Heart left ventricle (tissue), 16 donors: ENCODE results near the gene CCPG1. TPM values are rescaled to one million over a fixed set of nuclear protein-coding genes. Genes with fewer than 3 reads are reported as not detected.

Experiments used
- ATAC-seq, 4 donors: fragments of 200-7000 bp; cut with Tn5 transposase; one replicate each; pipeline ENCODE4 v1.9.1; 2020 to 2022; ENCODE audit warnings: moderate library complexity in 4 of 4, mild to moderate bottlenecking in 3 of 4, moderate number of reproducible peaks in 1 of 4
- DNase-seq, 5 donors: peaks; one replicate each; pipeline ENCODE4 v3.0.0-alpha.2; 2020
- H3K27ac ChIP-seq, 12 donors: fragments of 200-600 bp; sonication (generic) in 4 of 12; one replicate each; pipeline versions ENCODE4 v1.5.0 to v1.8.0; 2016 to 2022; ENCODE audit warnings: mild to moderate bottlenecking in 2 of 12
- H3K27me3 ChIP-seq, 9 donors: fragments of 200-600 bp; sonication (generic) in 2 of 9; one replicate each; pipeline versions ENCODE4 v1.5.1 to v1.8.0; 2016 to 2022; ENCODE audit warnings: mild to moderate bottlenecking in 3 of 9
- H3K36me3 ChIP-seq, 9 donors: fragments of 200-600 bp; sonication (generic) in 2 of 9; one replicate each; pipeline versions ENCODE4 v1.5.0 to v1.8.0; 2018 to 2022; ENCODE audit warnings: mild to moderate bottlenecking in 2 of 9
- H3K4me1 ChIP-seq, 12 donors: fragments of 200-600 bp; sonication (generic) in 4 of 12; one replicate each; pipeline versions ENCODE4 v1.5.0 to v1.8.0; 2016 to 2022; ENCODE audit warnings: mild to moderate bottlenecking in 3 of 12
- H3K4me3 ChIP-seq, 12 donors: fragments of 200-600 bp; sonication (generic) in 4 of 12; one replicate each; pipeline versions ENCODE4 v1.5.0 to v1.8.0; 2017 to 2022; ENCODE audit warnings: mild to moderate bottlenecking in 9 of 12, moderate library complexity in 4 of 12
- H3K9me3 ChIP-seq, 12 donors: fragments of 200-600 bp; sonication (generic) in 4 of 12; one replicate each; pipeline versions ENCODE4 v1.5.0 to v1.8.0; 2016 to 2022; ENCODE audit warnings: mild to moderate bottlenecking in 1 of 12
- CTCF ChIP-seq, 12 donors: fragments of 200-600 bp; sonication (generic) in 4 of 12; IDR thresholded peaks; one replicate each; pipeline versions ENCODE4 v1.5.0 to v1.8.0; 2018 to 2022; ENCODE audit warnings: antibody characterized with exemption in 12 of 12, mild to moderate bottlenecking in 5 of 12
- POLR2A ChIP-seq, 2 donors: fragments of 450-650 bp; IDR thresholded peaks; one replicate each; pipeline ENCODE4 v1.6.1; 2017; ENCODE audit warnings: antibody characterized with exemption in 2 of 2, mild to moderate bottlenecking in 2 of 2, moderate library complexity in 2 of 2
- WGBS, 4 donors: extraction: QIAGEN DNeasy Blood & Tissue Kit in 2 of 4; methylation state at CpG; one replicate each; pipeline versions ENCODE4 v1.1.5 to v1.1.7; 2013 to 2018; 5-methylcytosine and 5-hydroxymethylcytosine counted together
- intact Hi-C, 10 donors: fragments of 100-400 bp; cut with DNase I; formaldehyde crosslinking; loops; one replicate each; pipeline versions ENCODE4 v1.11.1 to v1.14.2; 2022
- polyA plus RNA-seq, 2 donors: library from polyadenylated mRNA; stranded (reverse); fragments of 200-250 nt; gene quantifications; one replicate each; pipeline ENCODE4 v1.2.3, GENCODE V29; 2013
- total RNA-seq, 9 donors: library from RNA; depleted of rRNA in 2 of 9; stranded (reverse); fragments of >200 nt in 2 of 9; fragmentation: NEBNext Ultra II Directional in 3 of 9; extraction: Animal tissue kit (Norgen Biotek cat#: 25700) in 3 of 9; gene quantifications; one replicate each; pipeline versions ENCODE4 v1.1.0 to v1.2.4, GENCODE V29; 2016 to 2023
- donor health status: ischemic (EF 13 %, LVEDD 7.1; RV severe dilation, severe dysfunction).
- donor health status: healthy with polysubstance abuse.
- donor health status: DM: no; HTN: yes; CAD: no.
- donor health status: DM: no; HTN: no; CAD: no.
- donor health status: ischemic (EF 25% LVEDD 6.9; RV normal size, moderate dysfunction).
- donor health status: ischemic (EF 25% LVEDD 5.7; RV mildly dilated, moderate dysfunction).
- donor health status: healthy.
- donor health status: DM: yes; HTN: yes; CAD: no.
- donor health status: ischemic (EF 35%, LVEDD 5.7; RV mildly dilated, moderate dysfunction).
- donor health status: nonischemic (EF 11% LVEDD 7.7; RV severe dilation, severe dysfunction).
- donor health status: DM: yes; HTN: yes; CAD: no.
- donor health status: PGD.
- donor health status: ischemic (EF 29% LVEDD 5.4; RV normal size, mild dysfunction).
- donor health status: nonischemic (EF 23%, LVEDD 6.1; RV moderate dilation, normal function).

Gene CCPG1
- total and polyA plus RNA-seq, 11 donors: 21.3 to 105 (median 75.4) TPM

GRCh38 chr15:55358471-55358870 is 49.7 kb downstream of the CCPG1 start:
- H3K27ac ChIP-seq: no peak overlapping the region
- DNase-seq (no peak), ATAC-seq (no peak)
- TF ChIP-seq CTCF (IDR thresholded peaks at IDR 0.05) (no peak), POLR2A (IDR thresholded peaks at IDR 0.05) (no peak)
- H3K4me3 ChIP-seq: no peak overlapping the region
- H3K9me3 ChIP-seq: no peaks in the 10 kb centered on the region
- no peaks in the 10 kb centered on the region for H3K4me1 ChIP-seq
- intact Hi-C loops: no loop called here
- no peaks in the 10 kb centered on the region for H3K27me3 ChIP-seq
- H3K36me3 ChIP-seq: peaks cover 0 to 93% (median 80%) of the 10 kb centered on the region in 9 donors

DNA sequence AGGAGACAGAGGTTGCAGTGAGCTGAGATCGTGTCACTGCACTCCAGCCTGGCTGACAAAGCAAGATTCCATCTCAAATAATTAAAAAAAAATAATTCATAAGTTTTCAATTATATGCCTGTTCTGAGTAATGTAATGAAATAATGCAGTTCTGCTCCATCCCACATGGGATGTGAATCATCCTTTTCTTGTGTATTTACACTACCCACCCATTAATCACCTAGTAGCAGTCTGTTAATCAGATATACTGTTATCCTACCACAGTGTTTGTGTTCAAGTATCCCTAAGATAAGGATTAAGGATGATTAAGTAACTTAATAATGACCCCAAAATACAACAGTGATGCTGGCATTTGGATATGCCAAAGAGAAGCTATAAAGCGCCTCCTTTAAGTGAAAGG is 50.4 kb downstream of the CCPG1 start:
- intact Hi-C loops: no loop called here
- TF ChIP-seq POLR2A (IDR thresholded peaks at IDR 0.05): no peak
- TF ChIP-seq CTCF (IDR thresholded peaks at IDR 0.05): no peak
- Histone ChIP-seq H3K27ac (no peak overlapping the region), H3K4me3 (no peak overlapping the region), H3K9me3 (no peaks in the 10 kb centered on the region), H3K27me3 (no peaks in the 10 kb centered on the region), H3K4me1 (no peaks in the 10 kb centered on the region), H3K36me3 (peaks cover 0 to 90% (median 75%) of the 10 kb centered on the region in 9 donors)
- DNase-seq (no peak), ATAC-seq (no peak)
- WGBS, 4 donors: 92 to 99% (median 96%) methylated on average over 2 of the region's 2 CpGs

DNA sequence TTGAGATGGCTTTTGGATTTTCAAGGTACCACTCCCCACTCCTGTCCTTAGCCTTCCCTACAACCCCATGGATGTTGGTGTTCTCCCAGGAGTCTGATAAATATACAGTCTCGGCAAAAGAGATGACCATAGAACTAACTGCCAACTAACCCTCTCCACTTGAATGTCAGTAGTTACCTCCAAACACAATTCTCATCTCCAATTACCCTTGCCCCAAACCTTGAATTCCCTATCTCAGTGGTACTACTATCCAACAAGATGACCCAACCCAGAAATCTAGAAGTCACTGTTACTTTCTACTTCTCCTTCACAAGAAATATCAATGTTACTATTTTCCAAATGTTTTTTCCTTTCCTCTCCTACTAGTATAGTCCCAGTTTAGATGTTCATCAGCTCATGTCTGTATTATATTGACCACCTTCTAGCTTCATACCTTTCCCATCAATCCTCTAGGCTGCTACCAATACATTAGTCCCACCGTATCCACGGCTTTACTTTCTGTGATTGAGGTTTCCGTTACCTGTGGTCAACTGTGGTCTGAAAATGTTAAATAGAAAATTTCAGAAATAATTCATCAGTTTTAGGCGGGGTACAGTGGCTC is 51.1 kb downstream of the CCPG1 start:
- H3K4me1 ChIP-seq: no peaks in the 10 kb centered on the region
- DNase-seq (no peak), ATAC-seq (no peak)
- H3K27ac ChIP-seq: no peak overlapping the region
- H3K4me3 ChIP-seq: no peak overlapping the region
- H3K9me3 ChIP-seq: no peaks in the 10 kb centered on the region
- WGBS, 4 donors: 97 to 98% (median 98%) methylated on average over 5 of the region's 5 CpGs
- intact Hi-C loops: no loop called here
- H3K27me3 ChIP-seq: no peaks in the 10 kb centered on the region
- H3K36me3 ChIP-seq: peaks cover 0 to 89% (median 75%) of the 10 kb centered on the region in 9 donors
- no peak for TF ChIP-seq CTCF (IDR thresholded peaks at IDR 0.05)
- no peak for TF ChIP-seq POLR2A (IDR thresholded peaks at IDR 0.05)

GRCh38 chr15:55353025-55353424 is 55.1 kb downstream of the CCPG1 start:
- H3K27me3 ChIP-seq: no peaks in the 10 kb centered on the region
- no peak overlapping the region for H3K27ac ChIP-seq
- no peak overlapping the region for H3K4me3 ChIP-seq
- no peaks in the 10 kb centered on the region for H3K4me1 ChIP-seq
- peaks cover 0 to 80% (median 52%) of the 10 kb centered on the region in 9 donors for H3K36me3 ChIP-seq
- intact Hi-C loops: no loop called here
- 85 to 93% (median 86%) methylated on average over 2 of the region's 2 CpGs for WGBS, 4 donors
- ATAC-seq (no peak), DNase-seq (no peak)
- TF ChIP-seq CTCF (IDR thresholded peaks at IDR 0.05) (no peak), POLR2A (IDR thresholded peaks at IDR 0.05) (no peak)
- no peaks in the 10 kb centered on the region for H3K9me3 ChIP-seq
